K562 (cell line): ENCODE data around the gene RAPGEFL1. TPM values are rescaled to one million over a fixed set of nuclear protein-coding genes. Genes with fewer than 3 reads are reported as not detected.

ENCODE experiments used
- HDAC8 ChIP-seq: fragments of 450-650 bp; IDR thresholded peaks from 2 replicates; pipeline ENCODE4 v1.6.1; 2016; ENCODE audit warnings: mild to moderate bottlenecking, missing genetic modification characterization, moderate library complexity, missing compliant biosample characterization
- KHSRP ChIP-seq: fragments of 450-650 bp; IDR thresholded peaks from 2 replicates; pipeline ENCODE4 v1.6.1; 2017
- LCOR ChIP-seq: sonication (generic); formaldehyde crosslinking; IDR thresholded peaks from 2 replicates; pipeline ENCODE4 v1.8.0; 2022; ENCODE audit warnings: mild to moderate bottlenecking, missing genetic modification reagents
- NRF1 ChIP-seq, 2 experiments: fragments of 450-650 bp; IDR thresholded peaks in 1 of 2; conservative IDR thresholded peaks in 1 of 2; 2 replicates each; pipeline ENCODE4 v1.6.1; 2014; ENCODE audit warnings: mild to moderate bottlenecking in 2 of 2
- TEAD4 ChIP-seq, 2 experiments: sonication (generic) in 1 of 2; formaldehyde crosslinking in 1 of 2; IDR thresholded peaks; 2 replicates each; pipeline versions ENCODE4 v1.6.1 to v1.8.0; 2012 to 2022; ENCODE audit warnings: borderline replicate concordance in 1 of 2, inconsistent platforms in 1 of 2, low read length in 1 of 2, mild to moderate bottlenecking in 1 of 2, missing genetic modification reagents in 1 of 2
- XRCC3 ChIP-seq: fragments of 450-650 bp; IDR thresholded peaks from 2 replicates; pipeline ENCODE4 v1.6.1; 2017; ENCODE audit warnings: mild to moderate bottlenecking, moderate library complexity
- ZBED1 ChIP-seq: IDR thresholded peaks from 2 replicates; pipeline ENCODE4 v1.6.1; 2014
- ZBTB12 ChIP-seq: fragments of 250-450 bp; sonication (Bioruptor Pico); IDR thresholded peaks from 2 replicates; pipeline ENCODE4 v1.4.0; 2020
- ZBTB17 ChIP-seq: fragments of 450-650 bp; formaldehyde crosslinking; IDR thresholded peaks from 2 replicates; pipeline ENCODE4 v1.4.0; 2020; ENCODE audit warnings: mild to moderate bottlenecking
- ZNF589 ChIP-seq: fragments of 200-800 bp; sonication (Bioruptor generic); IDR thresholded peaks from 2 replicates; pipeline ENCODE4 v1.6.1; 2016; ENCODE audit warnings: low read depth, missing genetic modification characterization, missing compliant biosample characterization
- polyA plus RNA-seq, 8 experiments: library from polyadenylated mRNA; depleted of rRNA in 4 of 8; stranded (reverse) in 5 of 8; unstranded in 3 of 8; fragments of >200 nt; fragmentation: Nextera tagmentation in 2 of 8; fragmentation: Illumina TruSeq in 1 of 8; extraction: Ambion mirVana in 2 of 8; extraction: Trizol in 1 of 8; gene quantifications; 2 replicates each; pipeline versions ENCODE4 v1.2.1 to v1.2.3, GENCODE V29; 2011 to 2014; ENCODE audit warnings: inconsistent platforms in 1 of 8, missing spikeins in 1 of 8
- total RNA-seq, 7 experiments: library from RNA; depleted of rRNA in 6 of 7; stranded (reverse); fragments of >200 nt in 6 of 7; fragmentation: Illumina TruSeq in 2 of 7; extraction: Trizol in 2 of 7; gene quantifications; 2 replicates each; pipeline versions ENCODE4 v1.2.1 to v1.2.3, GENCODE V29; 2011 to 2021; ENCODE audit warnings: low replicate concordance in 1 of 7
- TF ChIP-seq, protein P1 (sequence below): sonication (generic); formaldehyde crosslinking; IDR thresholded peaks from 2 replicates; pipeline ENCODE4 v1.8.0; 2022; ENCODE audit warnings: mild to moderate bottlenecking, missing genetic modification reagents, borderline replicate concordance
- TF ChIP-seq, protein P2 (sequence below): fragments of 250-450 bp; sonication (Bioruptor Pico); IDR thresholded peaks from 2 replicates; pipeline ENCODE4 v1.8.0; 2021; ENCODE audit warnings: borderline replicate concordance, mild to moderate bottlenecking, moderate library complexity; ENCODE audit not compliant: poor library complexity, severe bottlenecking
- TF ChIP-seq, protein P3 (sequence below), 2 experiments: fragments of 450-650 bp; formaldehyde crosslinking in 1 of 2; IDR thresholded peaks; 2 replicates each; pipeline versions ENCODE4 v1.4.0 to v1.6.1; 2014 to 2020; ENCODE audit warnings: mild to moderate bottlenecking in 2 of 2, borderline replicate concordance in 1 of 2, low read depth in 1 of 2

RAPGEFL1 gene
- total and polyA plus RNA-seq, 9 of the 15 experiments (the other 6 are each of a cell fraction or from before 2014, with no cell fraction given), result 0.18 to 4.1 (median 2.1) TPM

DNA sequence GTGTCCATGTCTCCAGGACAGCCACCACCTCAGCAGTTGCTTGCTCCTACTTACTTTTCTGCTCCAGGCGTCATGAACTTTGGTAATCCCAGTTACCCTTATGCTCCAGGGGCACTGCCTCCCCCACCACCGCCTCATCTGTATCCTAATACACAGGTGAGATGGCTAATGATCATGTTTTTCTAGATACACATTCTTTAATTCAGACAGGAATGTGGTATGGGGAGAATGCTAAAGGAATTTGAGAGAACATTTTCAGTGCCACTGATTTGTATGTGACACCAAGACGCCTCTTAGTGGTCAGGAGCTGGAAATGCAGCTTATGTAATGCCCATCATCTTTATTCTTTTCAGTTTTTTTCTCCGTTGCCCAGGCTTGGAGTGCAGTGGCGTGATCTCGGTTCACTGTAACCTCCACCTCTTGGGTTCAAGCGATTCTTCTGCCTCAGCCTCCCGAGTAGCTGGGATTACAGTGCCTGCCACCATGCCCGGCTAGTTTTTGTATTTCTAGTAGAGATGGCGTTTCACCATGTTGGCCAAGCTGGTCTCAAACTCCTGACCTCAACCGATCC is 8.9 kb upstream of the RAPGEFL1 start (continued):
- TF ChIP-seq, protein P1, sequence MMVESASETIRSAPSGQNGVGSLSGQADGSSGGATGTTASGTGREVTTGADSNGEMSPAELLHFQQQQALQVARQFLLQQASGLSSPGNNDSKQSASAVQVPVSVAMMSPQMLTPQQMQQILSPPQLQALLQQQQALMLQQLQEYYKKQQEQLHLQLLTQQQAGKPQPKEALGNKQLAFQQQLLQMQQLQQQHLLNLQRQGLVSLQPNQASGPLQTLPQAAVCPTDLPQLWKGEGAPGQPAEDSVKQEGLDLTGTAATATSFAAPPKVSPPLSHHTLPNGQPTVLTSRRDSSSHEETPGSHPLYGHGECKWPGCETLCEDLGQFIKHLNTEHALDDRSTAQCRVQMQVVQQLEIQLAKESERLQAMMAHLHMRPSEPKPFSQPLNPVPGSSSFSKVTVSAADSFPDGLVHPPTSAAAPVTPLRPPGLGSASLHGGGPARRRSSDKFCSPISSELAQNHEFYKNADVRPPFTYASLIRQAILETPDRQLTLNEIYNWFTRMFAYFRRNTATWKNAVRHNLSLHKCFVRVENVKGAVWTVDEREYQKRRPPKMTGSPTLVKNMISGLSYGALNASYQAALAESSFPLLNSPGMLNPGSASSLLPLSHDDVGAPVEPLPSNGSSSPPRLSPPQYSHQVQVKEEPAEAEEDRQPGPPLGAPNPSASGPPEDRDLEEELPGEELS, result no peak
- TF ChIP-seq NRF1 (conservative IDR thresholded peaks at IDR 0.05 in 1 of 2, IDR thresholded peaks at IDR 0.05 in 1 of 2), result 0 out of 4 replicates have a peak, but pooled peaks of 1 of the 2 experiments have one; percentile 5
- TF ChIP-seq, protein P2, sequence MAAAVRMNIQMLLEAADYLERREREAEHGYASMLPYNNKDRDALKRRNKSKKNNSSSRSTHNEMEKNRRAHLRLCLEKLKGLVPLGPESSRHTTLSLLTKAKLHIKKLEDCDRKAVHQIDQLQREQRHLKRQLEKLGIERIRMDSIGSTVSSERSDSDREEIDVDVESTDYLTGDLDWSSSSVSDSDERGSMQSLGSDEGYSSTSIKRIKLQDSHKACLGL (CRISPR knock-in tag), result no peak
- TF ChIP-seq XRCC3, result no peak
- TF ChIP-seq, protein P3, sequence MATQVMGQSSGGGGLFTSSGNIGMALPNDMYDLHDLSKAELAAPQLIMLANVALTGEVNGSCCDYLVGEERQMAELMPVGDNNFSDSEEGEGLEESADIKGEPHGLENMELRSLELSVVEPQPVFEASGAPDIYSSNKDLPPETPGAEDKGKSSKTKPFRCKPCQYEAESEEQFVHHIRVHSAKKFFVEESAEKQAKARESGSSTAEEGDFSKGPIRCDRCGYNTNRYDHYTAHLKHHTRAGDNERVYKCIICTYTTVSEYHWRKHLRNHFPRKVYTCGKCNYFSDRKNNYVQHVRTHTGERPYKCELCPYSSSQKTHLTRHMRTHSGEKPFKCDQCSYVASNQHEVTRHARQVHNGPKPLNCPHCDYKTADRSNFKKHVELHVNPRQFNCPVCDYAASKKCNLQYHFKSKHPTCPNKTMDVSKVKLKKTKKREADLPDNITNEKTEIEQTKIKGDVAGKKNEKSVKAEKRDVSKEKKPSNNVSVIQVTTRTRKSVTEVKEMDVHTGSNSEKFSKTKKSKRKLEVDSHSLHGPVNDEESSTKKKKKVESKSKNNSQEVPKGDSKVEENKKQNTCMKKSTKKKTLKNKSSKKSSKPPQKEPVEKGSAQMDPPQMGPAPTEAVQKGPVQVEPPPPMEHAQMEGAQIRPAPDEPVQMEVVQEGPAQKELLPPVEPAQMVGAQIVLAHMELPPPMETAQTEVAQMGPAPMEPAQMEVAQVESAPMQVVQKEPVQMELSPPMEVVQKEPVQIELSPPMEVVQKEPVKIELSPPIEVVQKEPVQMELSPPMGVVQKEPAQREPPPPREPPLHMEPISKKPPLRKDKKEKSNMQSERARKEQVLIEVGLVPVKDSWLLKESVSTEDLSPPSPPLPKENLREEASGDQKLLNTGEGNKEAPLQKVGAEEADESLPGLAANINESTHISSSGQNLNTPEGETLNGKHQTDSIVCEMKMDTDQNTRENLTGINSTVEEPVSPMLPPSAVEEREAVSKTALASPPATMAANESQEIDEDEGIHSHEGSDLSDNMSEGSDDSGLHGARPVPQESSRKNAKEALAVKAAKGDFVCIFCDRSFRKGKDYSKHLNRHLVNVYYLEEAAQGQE (IDR thresholded peaks at IDR 0.05; ENCODE audit: borderline replicate concordance), result peak; percentile 69; the same call in 1 of the 2 replicates
- TF ChIP-seq, protein P3 (CRISPR knock-in tag; IDR thresholded peaks at IDR 0.05; ENCODE audit: low read depth), result no peak
- TF ChIP-seq LCOR, result no peak
- no peak for TF ChIP-seq ZBTB17 (CRISPR knock-in tag)
- no peak for TF ChIP-seq HDAC8 (tag)
- no peak for TF ChIP-seq ZNF589 (CRISPR knock-in tag)
- TF ChIP-seq ZBTB12 (CRISPR knock-in tag), result no peak
- TF ChIP-seq TEAD4 (IDR thresholded peaks at IDR 0.05; ENCODE audit: low read length), result peak; percentile 40; the same call in 1 of the 2 replicates
- no peak for TF ChIP-seq TEAD4 (CRISPR knock-in tag; IDR thresholded peaks at IDR 0.05; ENCODE audit: borderline replicate concordance)
- no peak for TF ChIP-seq KHSRP
- no peak for TF ChIP-seq ZBED1
